DOHH2 (cell line): ENCODE measurements around the gene NRGN.
A peak's percentile ranks its signal among the peaks of the same experiment; 100 is the strongest.

Experiments used
- H3F3A ChIP-seq: fragments of 200-600 bp; sonication (generic), shearing (Covaris generic); 2 replicates; pipeline ENCODE4 v1.6.0; 2016; ENCODE audit warnings: antibody characterized with exemption, mild to moderate bottlenecking; ENCODE audit not compliant: control insufficient read depth, insufficient read depth
- H3K27ac ChIP-seq: fragments of 200-600 bp; sonication (generic); 2 replicates; pipeline ENCODE4 v1.5.1; 2014; ENCODE audit warnings: low read depth, mild to moderate bottlenecking, low read length, moderate library complexity
- H3K27me3 ChIP-seq: fragments of 200-600 bp; sonication (generic); 2 replicates; pipeline ENCODE4 v1.6.1; 2014; ENCODE audit warnings: mild to moderate bottlenecking, low read length, mixed read lengths; ENCODE audit not compliant: control insufficient read depth
- H3K36me3 ChIP-seq: fragments of 200-600 bp; sonication (generic); 2 replicates; pipeline ENCODE4 v1.6.1; 2014; ENCODE audit warnings: mild to moderate bottlenecking, low read length, moderate library complexity, mixed read lengths; ENCODE audit not compliant: control insufficient read depth
- H3K4me1 ChIP-seq: fragments of 200-600 bp; sonication (generic); 2 replicates; pipeline ENCODE4 v1.6.1; 2014; ENCODE audit warnings: mild to moderate bottlenecking, low read length, mixed read lengths; ENCODE audit not compliant: control insufficient read depth
- H3K4me2 ChIP-seq: fragments of 200-600 bp; sonication (generic); 2 replicates; pipeline ENCODE4 v1.6.0; 2014; ENCODE audit warnings: mild to moderate bottlenecking, low read length, moderate library complexity
- H3K4me3 ChIP-seq: fragments of 200-600 bp; sonication (generic); 2 replicates; pipeline ENCODE4 v1.5.1; 2014; ENCODE audit warnings: mild to moderate bottlenecking, low read length, mixed read lengths
- H3K79me2 ChIP-seq: fragments of 200-600 bp; sonication (generic); 2 replicates; pipeline ENCODE4 v1.6.1; 2014; ENCODE audit warnings: mild to moderate bottlenecking, low read length, mixed read lengths; ENCODE audit not compliant: control insufficient read depth
- H3K9me2 ChIP-seq: fragments of 200-600 bp; sonication (generic); replicated peaks from 2 replicates; pipeline ENCODE4 v1.6.1; 2014; ENCODE audit warnings: mild to moderate bottlenecking, low read length, mixed read lengths; ENCODE audit not compliant: control insufficient read depth
- H3K9me3 ChIP-seq: fragments of 200-600 bp; sonication (generic); 2 replicates; pipeline ENCODE4 v1.6.1; 2014; ENCODE audit warnings: antibody characterized with exemption, low read length, mixed read lengths; ENCODE audit not compliant: control insufficient read depth, insufficient read depth
- H4K20me1 ChIP-seq: fragments of 200-600 bp; sonication (generic); 2 replicates; pipeline ENCODE4 v1.6.0; 2014; ENCODE audit warnings: low read depth, mild to moderate bottlenecking, antibody characterized with exemption, low read length, moderate library complexity; ENCODE audit not compliant: control insufficient read depth, insufficient read depth
- EZH2phosphoT487 ChIP-seq: fragments of 200-600 bp; sonication (generic); IDR thresholded peaks from 2 replicates; pipeline ENCODE4 v1.6.1; 2017; ENCODE audit warnings: borderline replicate concordance, mild to moderate bottlenecking, antibody characterized with exemption, low read length, moderate library complexity, mixed read lengths
- TF ChIP-seq, protein P1 (sequence below): fragments of 200-600 bp; sonication (generic); IDR thresholded peaks from one replicate; pipeline ENCODE4 v1.5.1; 2014; ENCODE audit warnings: antibody characterized with exemption, mild to moderate bottlenecking, low read depth, low read length; ENCODE audit not compliant: poor library complexity, severe bottlenecking

Gene NRGN

DNA sequence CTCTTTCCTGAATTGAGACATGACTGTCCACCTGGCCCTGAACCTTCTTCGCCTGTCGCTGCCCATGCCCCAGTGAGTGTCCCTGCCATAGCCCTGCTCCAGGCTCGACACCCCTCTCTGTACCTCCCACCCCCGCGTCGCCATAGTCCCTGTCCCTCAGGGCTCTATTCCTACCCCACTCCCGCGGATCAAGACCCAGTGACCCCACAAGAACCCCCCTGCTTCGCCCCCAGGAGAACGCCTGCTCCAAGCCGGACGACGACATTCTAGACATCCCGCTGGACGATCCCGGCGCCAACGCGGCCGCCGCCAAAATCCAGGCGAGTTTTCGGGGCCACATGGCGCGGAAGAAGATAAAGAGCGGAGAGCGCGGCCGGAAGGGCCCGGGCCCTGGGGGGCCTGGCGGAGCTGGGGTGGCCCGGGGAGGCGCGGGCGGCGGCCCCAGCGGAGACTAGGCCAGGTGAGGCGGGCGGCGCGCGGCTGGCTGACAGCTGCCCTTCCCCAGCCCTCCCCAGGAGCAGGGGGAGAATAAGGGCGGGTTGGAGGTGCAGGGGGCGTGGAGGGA, 5.6 kb downstream of the NRGN start:
- Histone ChIP-seq H3K9me3 (no peaks in the 10 kb centered on the region), H3K79me2 (peaks cover 18% of the 10 kb centered on the region), H3K9me2 (no peaks in the 10 kb centered on the region), H4K20me1 (no peaks in the 10 kb centered on the region), H3K27ac (no peak overlapping the region), H3K4me2 (peak overlapping the region; percentile 100), H3K4me3 (peak overlapping the region; percentile 85), H3K36me3 (no peaks in the 10 kb centered on the region), H3K27me3 (peaks cover 3% of the 10 kb centered on the region; the same call in 1 of the 2 replicates), H3K4me1 (peaks cover 51% of the 10 kb centered on the region), H3F3A (peaks cover 7% of the 10 kb centered on the region; the same call in 1 of the 2 replicates)
- TF ChIP-seq, protein P1, sequence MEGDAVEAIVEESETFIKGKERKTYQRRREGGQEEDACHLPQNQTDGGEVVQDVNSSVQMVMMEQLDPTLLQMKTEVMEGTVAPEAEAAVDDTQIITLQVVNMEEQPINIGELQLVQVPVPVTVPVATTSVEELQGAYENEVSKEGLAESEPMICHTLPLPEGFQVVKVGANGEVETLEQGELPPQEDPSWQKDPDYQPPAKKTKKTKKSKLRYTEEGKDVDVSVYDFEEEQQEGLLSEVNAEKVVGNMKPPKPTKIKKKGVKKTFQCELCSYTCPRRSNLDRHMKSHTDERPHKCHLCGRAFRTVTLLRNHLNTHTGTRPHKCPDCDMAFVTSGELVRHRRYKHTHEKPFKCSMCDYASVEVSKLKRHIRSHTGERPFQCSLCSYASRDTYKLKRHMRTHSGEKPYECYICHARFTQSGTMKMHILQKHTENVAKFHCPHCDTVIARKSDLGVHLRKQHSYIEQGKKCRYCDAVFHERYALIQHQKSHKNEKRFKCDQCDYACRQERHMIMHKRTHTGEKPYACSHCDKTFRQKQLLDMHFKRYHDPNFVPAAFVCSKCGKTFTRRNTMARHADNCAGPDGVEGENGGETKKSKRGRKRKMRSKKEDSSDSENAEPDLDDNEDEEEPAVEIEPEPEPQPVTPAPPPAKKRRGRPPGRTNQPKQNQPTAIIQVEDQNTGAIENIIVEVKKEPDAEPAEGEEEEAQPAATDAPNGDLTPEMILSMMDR = no peak
- TF ChIP-seq EZH2phosphoT487 = no peak

- Histone ChIP-seq H4K20me1 (no peaks in the 10 kb centered on the region), H3K9me3 (no peaks in the 10 kb centered on the region), H3K9me2 (no peaks in the 10 kb centered on the region), H3K4me2 (peak overlapping the region; percentile 100), H3K79me2 (peaks cover 11% of the 10 kb centered on the region), H3F3A (peaks cover 7% of the 10 kb centered on the region; the same call in 1 of the 2 replicates), H3K4me3 (peak overlapping the region; percentile 85), H3K4me1 (peaks cover 44% of the 10 kb centered on the region), H3K27ac (peak overlapping the region; percentile 47), H3K36me3 (no peaks in the 10 kb centered on the region), H3K27me3 (peaks cover 3% of the 10 kb centered on the region; the same call in 1 of the 2 replicates)
- no peak for TF ChIP-seq EZH2phosphoT487
- TF ChIP-seq, protein P1 = peak; percentile 44
These were observed 6.3 kb downstream of the NRGN start for GRCh38 chr11:124745835-124746620.

DNA sequence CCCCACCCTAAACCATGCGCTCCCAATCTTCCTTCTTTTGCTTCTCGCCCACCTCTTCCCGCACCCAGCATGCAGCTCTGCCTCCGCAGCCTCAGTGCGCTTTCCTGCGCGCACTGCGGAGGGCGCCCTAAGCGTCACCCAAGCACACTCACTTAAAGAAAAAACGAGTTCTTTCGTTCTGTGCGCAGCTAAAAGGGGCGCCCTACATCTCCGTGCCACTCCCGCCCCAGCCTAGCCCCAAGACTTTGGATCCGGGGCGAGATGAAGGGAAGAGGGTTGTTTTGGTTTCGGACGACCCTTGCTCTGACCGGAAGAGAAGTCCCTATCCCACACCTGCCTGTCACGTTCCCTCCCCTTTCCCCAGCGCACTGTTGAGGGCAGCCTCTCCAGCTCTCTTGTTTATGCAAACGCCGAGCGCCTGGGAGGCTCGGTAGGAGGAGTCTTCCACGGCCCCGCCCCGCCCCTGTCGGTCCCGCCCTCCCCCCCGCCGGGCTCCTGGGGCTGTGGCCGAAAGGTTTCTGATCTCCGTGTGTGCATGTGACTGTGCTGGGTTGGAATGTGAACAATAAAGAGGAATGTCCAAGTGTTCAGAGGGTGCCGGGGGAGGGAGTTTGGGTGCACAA, 7.0 kb downstream of the NRGN start:
- peak overlapping the region; percentile 100 for H3K4me2 ChIP-seq
- TF ChIP-seq EZH2phosphoT487 = no peak
- TF ChIP-seq, protein P1 = peak; percentile 90
- H3K9me3 ChIP-seq = no peaks in the 10 kb centered on the region

More for the DNA sequence above, 7.0 kb downstream of the NRGN start:
- peaks cover 7% of the 10 kb centered on the region; the same call in 1 of the 2 replicates for H3F3A ChIP-seq
- peaks cover 3% of the 10 kb centered on the region; the same call in 1 of the 2 replicates for H3K27me3 ChIP-seq
- H3K9me2 ChIP-seq = no peaks in the 10 kb centered on the region
- no peaks in the 10 kb centered on the region for H3K36me3 ChIP-seq
- H4K20me1 ChIP-seq = no peaks in the 10 kb centered on the region
- peaks cover 4% of the 10 kb centered on the region; the same call in 1 of the 2 replicates for H3K79me2 ChIP-seq
- peaks cover 37% of the 10 kb centered on the region for H3K4me1 ChIP-seq
- peak overlapping the region; percentile 85 for H3K4me3 ChIP-seq
- peak overlapping the region; percentile 47 for H3K27ac ChIP-seq
